Measurements from ENCODE around the gene BBLN.

The BBLN gene

GRCh38 chr9:128187361-128187760 is 27.3 kb downstream of the BBLN start:
- no peak for ATAC-seq
- TF ChIP-seq ZC3H10 (CRISPR knock-in tag; IDR thresholded peaks at IDR 0.05): no peak

GRCh38 chr9:128188209-128188608 is 28.1 kb downstream of the BBLN start:
- TF ChIP-seq SNAI2 (CRISPR knock-in tag; IDR thresholded peaks at IDR 0.05) (no peak), CSDC2 (CRISPR knock-in tag; IDR thresholded peaks at IDR 0.05) (no peak), PPARA (CRISPR knock-in tag; IDR thresholded peaks at IDR 0.05; ENCODE audit: borderline replicate concordance) (no peak), CREB5 (CRISPR knock-in tag; IDR thresholded peaks at IDR 0.05; ENCODE audit: low read depth) (no peak), ARNTL (CRISPR knock-in tag; IDR thresholded peaks at IDR 0.05; ENCODE audit: borderline replicate concordance, low read depth) (no peak), ZFP3 (CRISPR knock-in tag; IDR thresholded peaks at IDR 0.05) (no peak), POU6F1 (CRISPR knock-in tag; IDR thresholded peaks at IDR 0.05; ENCODE audit: borderline replicate concordance, low read depth) (no peak), ZNF70 (CRISPR knock-in tag; IDR thresholded peaks at IDR 0.05) (no peak), TCF4 (CRISPR knock-in tag; IDR thresholded peaks at IDR 0.05; ENCODE audit: borderline replicate concordance) (no peak), BACH2 (CRISPR knock-in tag; IDR thresholded peaks at IDR 0.05; ENCODE audit: borderline replicate concordance) (no peak), PATZ1 (CRISPR knock-in tag; IDR thresholded peaks at IDR 0.05; ENCODE audit: borderline replicate concordance) (no peak)
- no peak for ATAC-seq

GRCh38 chr9:128190013-128190412 is 29.9 kb downstream of the BBLN start:
- no peak for ATAC-seq
- TF ChIP-seq CSRNP3 (CRISPR knock-in tag; IDR thresholded peaks at IDR 0.05) (no peak), OSR1 (CRISPR knock-in tag; IDR thresholded peaks at IDR 0.05) (no peak), BACH2 (CRISPR knock-in tag; IDR thresholded peaks at IDR 0.05; ENCODE audit: borderline replicate concordance) (no peak), ZFP3 (CRISPR knock-in tag; IDR thresholded peaks at IDR 0.05) (no peak), TCF4 (CRISPR knock-in tag; IDR thresholded peaks at IDR 0.05; ENCODE audit: borderline replicate concordance) (no peak), ZC3H10 (CRISPR knock-in tag; IDR thresholded peaks at IDR 0.05) (no peak), ZFP30 (CRISPR knock-in tag; IDR thresholded peaks at IDR 0.05) (no peak), SNAI2 (CRISPR knock-in tag; IDR thresholded peaks at IDR 0.05) (no peak)

- ATAC-seq: peak; percentile 20
- TF ChIP-seq ZNF8 (CRISPR knock-in tag; IDR thresholded peaks at IDR 0.05) (no peak), PPARA (CRISPR knock-in tag; IDR thresholded peaks at IDR 0.05; ENCODE audit: borderline replicate concordance) (no peak), RARB (CRISPR knock-in tag; IDR thresholded peaks at IDR 0.05) (no peak)
Measured at GRCh38 chr9:128190516-128191405, 30.7 kb downstream of the BBLN start.

- ATAC-seq: peak; percentile 93
- no peak for TF ChIP-seq ESRRG (CRISPR knock-in tag; IDR thresholded peaks at IDR 0.05)
- TF ChIP-seq SNAI2 (CRISPR knock-in tag; IDR thresholded peaks at IDR 0.05): peak; percentile 17; the same call in 1 of the 2 replicates
Measured at GRCh38 chr9:128191406-128192046, 31.5 kb downstream of the BBLN start, which contains the start of gene CIZ1. Gene CIZ1 (minus strand): TSS chr9:128191572. CDS start chr9:128190857, 715 bp downstream.

Measured in SK-N-SH treated with all-trans-retinoic acid at 6 μM for 48 hours (cell line).